NCI-H2029 treated with DMSO at 0.1 percent for 48 hours (cell line): Measurements from ENCODE around the gene MIPOL1.
"Not testable (repeated sequence)": the region's sequence is repeated elsewhere in the genome, so short reads cannot be mapped to it uniquely, and the experiment has no call there.

ENCODE experiments used
- DNase-seq: peaks from one replicate; lab custom pipeline; 2025; lab: John Stamatoyannopoulos, UW

Gene MIPOL1

DNA sequence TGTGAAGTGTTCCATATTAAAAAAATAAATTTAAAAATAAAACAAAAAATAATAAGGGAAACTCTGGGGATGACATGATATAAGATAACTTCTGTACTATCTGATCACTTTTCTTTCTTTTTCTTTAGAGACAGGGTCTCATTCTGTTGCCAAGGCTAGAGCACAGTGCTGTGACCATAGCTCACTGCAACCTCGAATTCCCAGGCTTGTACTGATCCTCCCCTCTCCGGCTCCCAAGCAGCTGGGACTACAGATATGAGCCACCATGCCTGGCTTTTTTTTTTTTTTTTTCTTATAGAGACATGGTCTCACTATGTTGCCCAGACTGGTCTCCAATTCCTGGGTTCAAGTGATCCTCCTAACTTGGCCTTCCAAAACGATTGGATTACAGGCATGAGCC is 10.4 kb upstream of the MIPOL1 start:
- no peak for DNase-seq

DNA sequence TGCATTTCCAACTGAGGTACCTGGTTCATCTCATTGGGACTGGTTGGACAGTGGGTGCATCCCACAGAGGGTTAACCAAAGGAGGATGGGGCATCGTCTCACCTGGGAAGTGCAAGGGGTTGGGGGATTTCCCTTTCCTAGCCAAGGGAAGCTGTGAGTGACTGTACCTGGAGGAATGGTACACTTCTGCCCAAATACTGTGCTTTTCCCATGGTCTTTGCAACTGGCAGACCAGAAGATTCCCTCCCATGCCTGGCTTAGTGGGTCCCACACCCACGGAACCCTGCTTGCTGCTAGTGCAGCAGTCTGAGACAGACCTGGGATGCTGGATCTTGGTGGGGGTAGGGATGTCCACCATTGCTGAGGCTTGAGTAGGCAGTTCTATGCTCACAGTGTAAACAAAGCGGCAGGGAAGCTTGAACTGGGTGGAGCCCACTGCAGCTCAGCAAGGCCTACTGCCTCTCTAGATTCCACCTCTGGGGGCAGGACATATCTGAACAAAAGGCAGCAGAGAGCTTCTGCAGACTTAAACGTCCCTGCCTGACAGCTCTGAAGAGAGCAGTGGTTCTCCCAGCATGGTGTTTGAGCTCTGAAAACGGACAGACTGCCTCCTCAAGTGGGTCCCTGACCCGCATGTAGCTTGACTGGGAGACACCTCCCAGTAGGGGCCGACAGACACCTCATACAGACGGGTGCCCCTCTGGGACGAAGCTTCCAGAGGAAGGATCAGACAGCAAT is 9.7 kb upstream of the MIPOL1 start:
- DNase-seq = not testable (repeated sequence)

DNA sequence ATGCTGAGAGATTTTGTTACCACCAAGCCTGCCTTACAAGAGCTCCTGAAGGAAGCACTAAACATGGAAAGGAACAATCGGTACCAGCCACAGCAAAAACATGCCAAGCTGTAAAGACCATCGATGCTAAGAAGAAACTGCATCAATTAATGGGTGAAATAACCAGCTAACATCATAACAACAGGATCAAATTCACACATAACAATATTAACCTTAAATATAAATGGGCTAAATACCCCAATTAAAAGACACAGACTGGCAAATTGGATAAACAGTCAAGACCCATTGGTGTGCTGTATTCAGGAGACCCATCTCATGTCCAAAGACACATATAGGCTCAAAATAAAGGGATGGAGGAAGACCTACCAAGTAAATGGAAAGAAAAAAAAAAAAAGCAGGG is 8.0 kb upstream of the MIPOL1 start:
- not testable (repeated sequence) for DNase-seq

DNA sequence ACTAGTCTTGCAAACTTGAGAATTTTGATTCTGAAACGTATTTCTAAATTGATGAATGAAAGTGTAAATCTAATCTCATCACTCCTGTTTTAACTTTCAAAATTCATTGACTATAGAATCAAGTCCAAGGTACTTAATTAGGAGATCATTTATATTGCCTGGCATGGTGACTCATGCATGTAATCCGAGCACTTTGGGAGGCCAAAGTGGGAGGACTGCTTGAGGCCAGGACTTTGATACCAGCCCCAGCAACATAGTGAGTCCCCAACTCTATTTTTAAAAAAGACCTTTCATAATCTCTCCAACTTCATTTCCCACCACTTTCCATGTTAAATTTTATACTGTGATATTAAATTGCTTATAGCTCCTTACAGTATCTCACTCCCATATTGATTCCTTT is 3.0 kb upstream of the MIPOL1 start:
- no peak for DNase-seq

DNA sequence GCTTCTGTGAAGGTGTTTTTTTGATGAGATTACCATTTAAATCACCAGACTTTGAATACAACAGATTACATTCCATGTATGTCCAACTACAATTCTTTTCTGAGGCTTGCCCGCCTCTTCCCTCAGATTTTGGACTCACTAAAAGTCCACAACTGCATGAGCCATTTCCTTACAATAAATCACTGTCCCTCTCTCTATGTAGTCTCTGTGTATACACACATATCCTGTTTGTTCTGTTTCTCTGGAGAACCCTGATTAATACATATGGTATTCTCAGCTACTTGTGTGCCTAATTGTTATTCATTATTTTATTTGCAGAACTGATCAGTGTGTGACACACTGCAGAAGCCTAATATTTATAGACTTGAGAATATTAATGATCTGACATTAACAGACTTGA is 2.4 kb upstream of the MIPOL1 start:
- DNase-seq = no peak

DNA sequence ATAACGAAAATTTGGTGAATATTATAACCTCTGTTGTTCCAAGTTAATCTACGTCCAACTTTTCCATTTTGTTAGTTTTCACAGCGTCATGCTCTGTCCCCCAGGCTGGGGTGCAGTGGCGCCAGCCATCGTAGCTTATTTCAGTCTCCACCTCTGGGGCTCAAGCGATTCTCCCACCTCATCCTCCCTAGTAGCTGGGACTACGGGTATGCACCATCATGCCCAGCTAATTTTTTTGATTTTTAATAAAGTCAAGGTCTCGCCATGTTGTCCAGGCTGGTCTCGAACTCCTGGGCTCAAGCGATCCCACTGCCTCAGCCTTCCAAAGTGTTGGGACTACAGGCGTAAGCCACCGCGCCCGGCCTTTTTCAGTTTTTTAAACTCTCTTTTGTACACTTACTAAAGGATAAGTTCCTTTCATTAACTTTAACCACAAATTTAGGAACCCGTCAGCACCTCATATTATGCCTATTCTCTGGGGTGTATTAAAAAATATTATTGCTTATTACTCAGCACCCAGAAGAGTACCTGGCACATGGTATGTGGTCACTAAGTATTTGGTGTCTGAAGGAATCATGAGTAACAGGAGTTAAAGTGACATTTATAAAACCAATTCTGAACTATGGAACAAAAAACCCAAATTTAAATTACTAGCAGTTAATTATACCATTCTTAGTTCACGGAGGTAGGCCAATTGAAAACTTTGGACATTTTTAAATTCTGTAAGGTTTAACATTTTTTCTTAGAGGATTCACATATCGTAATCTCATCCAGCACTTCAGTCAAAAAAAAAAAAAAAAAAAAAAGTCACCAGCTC is 925 bp upstream of the MIPOL1 start:
- DNase-seq = no peak

DNA sequence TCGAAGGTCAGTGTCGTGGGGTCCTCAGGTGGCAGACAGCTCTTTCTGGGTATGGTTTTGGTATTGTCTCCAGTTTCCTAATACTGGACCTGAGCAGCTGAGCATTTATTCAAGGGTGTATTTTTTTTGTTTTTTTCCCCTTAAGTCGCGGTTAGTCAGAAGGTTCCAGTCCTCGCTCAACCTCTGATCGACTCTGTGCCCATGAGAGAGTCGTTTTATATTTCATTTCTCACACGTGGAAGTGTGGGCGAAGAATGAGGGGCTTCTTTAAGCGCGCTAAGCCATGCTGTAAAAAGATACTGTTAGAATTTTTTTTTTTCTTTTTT is 499 bp downstream of the MIPOL1 start:
- DNase-seq = no peak

DNA sequence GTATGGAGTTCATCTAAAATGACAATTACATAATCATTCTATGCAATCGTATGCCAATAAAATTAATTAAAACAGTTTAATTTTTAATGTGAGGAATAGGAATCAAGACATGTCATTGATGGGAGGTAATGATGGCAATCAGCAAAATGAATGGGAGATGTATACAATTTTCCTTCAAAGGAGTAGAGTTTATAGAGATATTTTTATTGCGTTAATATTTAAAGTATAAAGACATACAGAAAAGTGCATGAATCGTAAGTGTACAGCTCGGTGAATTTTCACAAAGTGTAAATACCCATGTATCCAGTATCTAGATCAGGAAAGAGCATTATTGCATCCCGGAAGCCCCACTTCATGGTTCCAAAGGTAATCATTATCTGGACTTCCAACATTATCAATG is 1.2 kb downstream of the MIPOL1 start:
- no peak for DNase-seq

DNA sequence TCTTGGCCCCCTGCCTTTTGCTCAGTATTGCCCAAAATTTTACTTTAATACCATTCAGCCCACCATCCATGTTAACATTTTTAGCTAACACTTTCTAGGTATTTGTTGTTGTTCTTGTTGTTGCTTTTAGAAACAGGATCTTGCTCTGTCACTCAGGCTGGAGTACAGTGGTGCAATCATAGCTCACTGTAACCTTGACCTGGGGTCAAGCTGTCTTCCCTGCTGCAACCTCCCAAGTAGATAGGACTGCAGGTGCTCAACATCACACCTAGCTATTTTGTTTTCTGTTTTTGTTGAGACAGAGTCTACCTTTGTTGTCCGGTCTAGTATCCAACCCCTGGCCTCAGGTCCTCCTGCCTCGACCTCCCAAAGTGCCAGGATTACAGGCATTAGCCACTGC is 4.0 kb downstream of the MIPOL1 start:
- no peak for DNase-seq

DNA sequence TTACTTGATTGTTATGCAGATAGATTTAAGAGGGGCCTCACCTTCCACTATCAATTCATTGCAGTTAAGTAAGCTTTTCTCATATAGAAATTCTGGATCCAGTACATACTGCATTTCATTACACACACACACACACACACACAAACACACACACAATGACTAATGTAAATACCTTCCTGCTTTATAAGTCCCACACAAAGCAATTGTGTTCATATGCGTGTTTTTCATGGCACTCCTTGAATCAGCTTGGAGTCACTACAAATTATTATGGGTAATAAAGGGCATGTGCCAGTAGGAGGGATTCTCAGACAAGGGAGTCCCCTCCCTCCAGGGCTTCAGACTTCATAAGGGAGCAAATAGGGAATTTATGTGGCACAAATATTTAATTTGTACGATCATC is 4.5 kb downstream of the MIPOL1 start:
- no peak for DNase-seq

DNA sequence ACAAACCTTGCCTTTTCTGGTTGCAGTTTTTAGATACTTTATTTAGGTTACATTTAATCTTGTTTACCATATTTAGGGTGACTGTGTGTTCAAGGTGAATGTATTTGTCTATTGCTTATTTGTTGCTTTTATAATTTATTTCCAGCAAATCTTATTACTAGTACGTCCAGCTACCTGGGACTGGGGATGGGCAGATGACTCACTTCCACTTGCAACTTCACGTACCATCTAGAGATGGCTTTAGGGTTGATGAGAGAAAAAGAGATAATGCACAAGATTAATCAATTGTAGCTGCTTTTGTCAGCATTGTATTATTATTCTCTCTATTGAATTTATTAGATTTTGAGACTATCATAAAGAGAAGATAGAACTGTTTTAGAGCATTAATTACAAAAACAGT is 5.1 kb downstream of the MIPOL1 start:
- DNase-seq = no peak

DNA sequence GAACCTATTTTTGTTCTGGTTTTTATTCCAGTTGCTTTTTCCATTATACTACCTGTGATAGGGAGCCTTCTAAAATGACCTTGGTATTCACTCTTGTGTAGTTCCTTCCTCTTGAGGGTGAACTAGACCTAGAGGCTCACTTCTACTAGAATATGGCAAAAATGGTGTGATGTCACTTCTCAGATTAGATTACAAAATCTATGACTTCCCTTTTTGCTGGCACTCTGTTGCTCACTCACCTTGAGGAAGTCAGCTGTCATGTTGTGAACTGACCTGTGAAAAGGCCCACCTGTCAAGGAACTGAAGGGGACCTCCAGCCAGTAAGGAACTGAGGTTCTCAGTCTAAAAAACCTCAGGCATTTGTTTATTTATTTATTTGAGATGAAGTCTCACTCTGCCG is 5.7 kb downstream of the MIPOL1 start:
- no peak for DNase-seq

DNA sequence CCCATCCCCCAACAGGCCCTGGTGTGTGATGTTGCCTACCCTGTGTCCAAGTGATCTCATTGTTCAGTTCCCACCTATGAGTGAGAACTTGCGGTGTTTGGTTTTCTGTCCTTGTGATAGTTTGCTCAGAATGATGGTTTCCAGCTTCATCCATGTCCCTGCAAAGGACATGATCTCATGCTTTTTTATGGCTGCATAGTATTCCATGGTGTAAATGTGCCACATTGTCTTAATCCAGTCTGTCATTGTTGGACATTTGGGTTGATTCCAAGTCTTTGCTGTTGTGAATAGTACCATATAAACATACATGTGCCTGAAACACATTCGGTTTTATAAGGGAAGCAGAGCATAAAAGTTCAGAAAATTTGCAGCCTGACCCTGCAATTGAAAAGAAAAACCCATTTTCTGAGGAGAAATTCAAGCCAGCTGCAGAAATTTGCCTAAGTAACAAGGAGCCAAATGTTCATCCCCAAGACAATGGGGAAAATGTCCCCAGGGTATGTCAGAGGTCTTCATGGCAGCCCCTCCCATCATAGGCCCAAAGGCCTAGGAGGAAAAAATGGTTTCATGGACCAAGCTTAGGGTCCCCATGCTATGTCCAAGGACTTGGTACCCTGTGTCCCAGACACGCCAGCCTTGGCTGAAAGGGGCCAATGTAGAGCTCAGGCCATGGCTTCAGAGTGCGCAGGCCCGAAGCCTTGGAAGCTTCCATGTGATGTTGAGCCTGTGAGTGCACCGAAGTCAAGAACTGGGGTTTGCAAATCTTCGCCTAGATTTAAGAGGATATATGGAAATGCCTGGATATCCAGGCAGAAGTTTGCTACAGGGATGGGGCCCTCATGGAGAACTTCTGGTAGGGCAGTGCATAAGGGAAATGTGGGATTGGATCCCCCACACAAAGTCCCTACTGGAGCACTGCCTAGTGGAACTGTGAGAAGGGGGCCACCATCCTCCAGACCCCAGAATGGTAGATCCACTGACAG is 8.2 kb downstream of the MIPOL1 start:
- DNase-seq = not testable (repeated sequence)

DNA sequence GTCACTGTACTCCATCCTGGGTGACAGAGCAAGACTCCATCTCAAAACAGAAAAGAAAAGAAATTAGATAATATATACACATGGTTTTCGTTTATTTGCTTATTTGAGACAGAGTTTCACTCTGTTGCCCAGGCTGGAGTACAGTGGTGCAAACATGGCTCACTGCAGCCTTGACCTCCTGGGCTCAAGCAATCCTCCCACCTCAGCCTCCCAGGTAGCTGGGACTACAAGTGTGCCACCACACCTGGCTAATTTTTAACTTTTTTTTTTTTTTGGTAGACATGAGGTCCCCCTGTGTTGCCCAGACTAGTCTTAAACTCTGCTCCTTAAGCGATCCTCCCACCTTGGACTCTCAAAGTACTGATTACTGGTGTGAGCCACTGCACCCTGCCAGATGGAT is 11.9 kb downstream of the MIPOL1 start:
- DNase-seq = not testable (repeated sequence)

DNA sequence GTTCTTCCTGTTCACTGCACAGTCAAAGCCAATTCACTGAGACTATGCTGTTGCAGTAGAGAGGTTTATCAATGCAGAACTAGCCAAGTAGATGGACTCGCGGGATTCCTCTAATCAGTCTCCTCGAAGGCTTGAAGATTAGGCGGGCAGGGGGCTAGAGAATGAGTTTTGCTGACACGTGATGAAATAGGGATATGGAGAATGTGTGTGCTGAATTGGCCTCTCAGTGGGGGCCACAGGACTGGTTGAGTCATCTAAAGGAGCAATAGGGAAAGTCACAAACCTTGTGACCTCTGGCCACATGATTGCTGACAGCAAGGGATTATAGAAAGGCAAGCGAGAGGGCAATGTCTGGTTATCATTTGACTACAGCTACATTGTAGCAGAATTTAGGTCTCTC is 12.7 kb downstream of the MIPOL1 start:
- DNase-seq = no peak

DNA sequence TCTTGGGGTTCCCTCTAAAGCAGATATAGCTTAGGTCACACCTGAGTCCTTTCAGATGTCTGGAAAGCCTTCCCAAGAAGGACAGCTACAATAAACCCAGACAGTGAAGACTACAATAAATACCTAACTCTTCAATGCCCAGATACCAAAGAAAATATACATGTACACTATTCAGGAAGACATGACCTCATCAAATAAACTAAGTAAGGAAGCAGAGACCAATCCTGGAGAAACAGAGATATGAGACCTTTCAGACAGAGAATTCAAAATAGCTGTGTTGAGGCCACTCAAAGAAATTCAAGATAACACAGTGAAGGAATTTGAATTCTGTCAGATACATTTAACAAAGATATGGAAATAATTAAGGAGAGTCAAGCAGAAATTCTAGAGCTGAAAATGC is 15.3 kb downstream of the MIPOL1 start:
- no peak for DNase-seq

DNA sequence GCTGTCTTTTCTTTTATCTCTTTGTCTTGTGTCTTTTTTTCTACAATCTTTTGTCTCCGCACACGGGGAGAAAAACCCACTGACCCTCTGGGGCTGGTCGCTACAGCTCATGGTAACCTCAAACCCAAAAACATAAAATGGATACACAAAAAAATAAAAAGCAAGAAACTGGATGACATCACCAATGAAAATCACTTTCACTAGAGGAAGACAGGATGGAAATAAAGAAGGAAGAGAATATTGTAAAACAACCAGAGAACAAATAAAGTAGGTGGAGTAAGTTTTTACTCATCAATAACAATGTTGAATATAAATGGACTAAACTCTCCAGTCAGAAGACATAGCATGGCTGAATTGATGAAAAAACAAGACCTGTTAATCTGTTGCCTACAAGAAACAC is 17.6 kb downstream of the MIPOL1 start:
- DNase-seq = no peak

DNA sequence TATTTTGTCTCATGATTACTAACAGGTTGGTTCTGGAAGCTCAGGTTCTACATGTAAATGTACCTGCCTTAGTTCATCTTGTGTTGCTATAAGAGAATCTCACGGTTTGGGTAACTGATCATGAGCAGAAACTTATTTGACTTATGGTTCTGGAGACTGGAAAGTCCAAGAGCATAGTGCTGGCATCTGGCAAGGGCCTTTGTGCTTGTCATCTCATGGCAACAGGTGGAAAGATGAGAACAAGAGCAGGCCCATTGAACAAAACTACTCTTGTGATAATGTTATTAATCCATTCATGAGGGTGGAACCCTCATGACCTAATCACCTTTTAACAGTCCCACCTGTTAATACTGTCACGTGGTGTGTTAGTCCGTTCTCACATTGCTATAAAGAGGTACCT is 23.3 kb downstream of the MIPOL1 start:
- no peak for DNase-seq

DNA sequence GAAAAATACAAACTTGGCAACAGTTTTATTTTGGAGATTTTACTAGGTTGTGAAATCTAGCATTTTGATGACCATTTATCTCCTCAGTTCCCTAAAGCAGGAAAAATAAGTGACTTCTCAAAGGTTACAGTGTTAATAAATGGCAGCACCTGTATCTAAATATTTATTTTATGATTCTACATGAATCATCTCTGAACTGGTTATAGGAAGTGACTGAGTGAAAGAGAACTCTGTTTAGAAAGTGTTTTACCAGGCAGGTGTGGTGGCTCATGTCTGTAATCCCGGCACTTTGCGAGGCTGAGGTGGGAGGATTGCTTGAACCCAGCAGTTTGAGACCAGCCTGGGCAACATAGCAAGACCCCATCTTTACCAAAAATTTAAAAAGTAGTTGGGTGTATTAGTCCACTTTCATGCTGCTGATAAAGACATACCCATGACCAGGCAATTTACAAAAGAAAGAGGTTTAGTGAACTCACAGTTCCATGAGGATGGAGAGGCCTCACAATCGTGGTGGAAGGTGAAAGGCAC is 26.3 kb downstream of the MIPOL1 start:
- DNase-seq = no peak

DNA sequence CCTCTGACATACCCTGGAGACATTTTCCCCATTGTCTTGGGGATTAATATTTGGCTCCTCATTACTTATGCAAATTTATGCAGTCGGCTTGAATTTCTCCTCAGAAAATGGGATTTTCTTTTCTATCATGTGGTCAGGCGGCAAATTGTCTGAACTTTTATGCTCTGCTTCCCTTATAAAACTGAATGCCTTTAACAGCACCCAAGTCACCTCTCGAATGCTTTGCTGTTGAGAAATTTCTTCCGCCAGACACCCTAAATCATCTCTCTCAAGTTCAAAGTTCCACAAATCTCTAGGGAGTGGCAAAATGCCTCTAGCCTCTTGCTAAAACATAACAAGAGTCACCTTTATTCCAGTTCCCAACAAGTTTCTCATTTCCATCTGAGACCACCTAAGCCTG is 27.9 kb downstream of the MIPOL1 start:
- not testable (repeated sequence) for DNase-seq

DNA sequence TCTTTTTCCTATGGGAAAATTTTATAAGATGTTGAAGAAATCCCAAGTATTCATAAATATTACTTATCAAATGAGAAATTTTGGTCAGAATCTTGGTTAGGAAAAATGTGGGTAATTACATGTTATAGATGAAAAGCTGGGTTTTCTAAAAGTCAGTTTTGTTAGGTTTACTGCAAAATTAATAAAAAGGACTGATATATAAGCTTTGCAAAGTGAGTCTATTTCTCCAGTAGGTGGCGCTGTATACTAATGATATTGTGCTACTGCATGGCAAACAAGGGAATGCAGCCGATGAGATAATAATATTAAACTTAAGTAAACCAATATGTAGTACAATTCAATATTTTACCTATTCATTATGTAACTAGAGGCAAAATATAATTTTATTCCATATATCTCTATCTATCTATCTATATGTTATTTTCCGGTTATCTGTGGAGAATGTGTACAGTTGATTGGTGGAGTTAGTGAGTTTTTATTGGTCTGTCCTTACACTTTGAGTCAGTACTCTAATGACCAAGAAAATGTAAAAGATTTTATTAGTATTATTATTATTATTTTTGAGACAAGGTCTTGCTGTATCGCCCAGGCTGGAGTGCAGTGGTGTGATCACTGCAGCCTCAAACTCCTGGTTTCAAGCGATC is 32.9 kb downstream of the MIPOL1 start:
- DNase-seq = peak; percentile 97
